Measurements from ENCODE around the gene LCN15. TPM values are rescaled to one million over a fixed set of nuclear protein-coding genes. Genes with fewer than 3 reads are reported as not detected.

The LCN15 gene
- total RNA-seq, 6 experiments from 2014 or later = not detected

DNA sequence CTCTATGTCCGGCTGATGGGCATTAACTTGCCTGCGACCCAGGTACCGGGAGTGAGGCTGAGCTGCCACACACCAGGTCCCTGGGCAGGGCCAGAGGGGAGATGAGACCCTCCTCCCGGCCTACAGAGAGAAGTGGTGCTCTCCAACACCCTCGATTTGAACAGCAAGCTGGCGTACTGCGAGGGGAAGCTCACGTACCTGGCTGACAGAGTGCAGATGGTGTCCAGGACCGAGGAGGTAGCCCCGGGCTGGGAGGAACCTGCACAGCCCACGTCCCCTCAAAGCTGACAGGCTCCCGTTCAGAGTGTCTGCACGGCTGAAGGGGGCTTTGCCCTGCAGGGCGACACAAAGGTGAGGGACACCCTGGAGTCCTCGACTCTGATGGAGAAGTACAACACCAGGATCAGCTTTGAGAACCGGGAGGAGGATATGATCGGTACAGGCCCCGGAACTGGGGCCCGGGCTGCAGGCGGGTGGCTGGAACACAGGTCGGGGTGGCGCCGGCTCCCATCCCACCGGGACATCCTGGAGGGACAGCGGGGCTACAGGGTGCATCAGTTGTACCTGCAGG lies 42.4 kb upstream of the LCN15 start:
- H3K27ac ChIP-seq = peak overlapping the region in 1 of 3 donors; percentile 83
- H3K36me3 ChIP-seq = peaks cover 0 to 3% (median 0%) of the 10 kb centered on the region in 4 donors
- DNase-seq = peak in 2 of 3 donors; percentile 44 to 51
- WGBS (ENCODE audit: insufficient coverage, low coverage, low lambda C conversion rate, missing lambda C conversion rate) = 67% methylated on average over 4 of the region's 25 CpGs
- ATAC-seq = peak in 1 of 4 donors; percentile 4
- peak overlapping the region; percentile 74 to 92 (median 86) for H3K4me3 ChIP-seq
- TF ChIP-seq, protein P1, sequence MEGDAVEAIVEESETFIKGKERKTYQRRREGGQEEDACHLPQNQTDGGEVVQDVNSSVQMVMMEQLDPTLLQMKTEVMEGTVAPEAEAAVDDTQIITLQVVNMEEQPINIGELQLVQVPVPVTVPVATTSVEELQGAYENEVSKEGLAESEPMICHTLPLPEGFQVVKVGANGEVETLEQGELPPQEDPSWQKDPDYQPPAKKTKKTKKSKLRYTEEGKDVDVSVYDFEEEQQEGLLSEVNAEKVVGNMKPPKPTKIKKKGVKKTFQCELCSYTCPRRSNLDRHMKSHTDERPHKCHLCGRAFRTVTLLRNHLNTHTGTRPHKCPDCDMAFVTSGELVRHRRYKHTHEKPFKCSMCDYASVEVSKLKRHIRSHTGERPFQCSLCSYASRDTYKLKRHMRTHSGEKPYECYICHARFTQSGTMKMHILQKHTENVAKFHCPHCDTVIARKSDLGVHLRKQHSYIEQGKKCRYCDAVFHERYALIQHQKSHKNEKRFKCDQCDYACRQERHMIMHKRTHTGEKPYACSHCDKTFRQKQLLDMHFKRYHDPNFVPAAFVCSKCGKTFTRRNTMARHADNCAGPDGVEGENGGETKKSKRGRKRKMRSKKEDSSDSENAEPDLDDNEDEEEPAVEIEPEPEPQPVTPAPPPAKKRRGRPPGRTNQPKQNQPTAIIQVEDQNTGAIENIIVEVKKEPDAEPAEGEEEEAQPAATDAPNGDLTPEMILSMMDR (IDR thresholded peaks at IDR 0.05) = no peak
- no peak for TF ChIP-seq POLR2A (IDR thresholded peaks at IDR 0.05)
- H3K4me1 ChIP-seq = peaks cover 0 to 14% (median 0%) of the 10 kb centered on the region in 4 donors
- intact Hi-C loops (cut with DNase I) = no loop called here
- H3K9me3 ChIP-seq = no peaks in the 10 kb centered on the region
- H3K27me3 ChIP-seq = no peaks in the 10 kb centered on the region

GRCh38 chr9:136806067-136806466 lies 41.7 kb upstream of the LCN15 start:
- 100% methylated on average over 1 of the region's 10 CpGs for WGBS (ENCODE audit: insufficient coverage, low coverage, low lambda C conversion rate, missing lambda C conversion rate)
- Histone ChIP-seq H3K4me1 (peaks cover 0 to 15% (median 0%) of the 10 kb centered on the region in 4 donors), H3K36me3 (peaks cover 0 to 2% (median 0%) of the 10 kb centered on the region in 4 donors), H3K9me3 (no peaks in the 10 kb centered on the region), H3K27me3 (no peaks in the 10 kb centered on the region), H3K27ac (no peak overlapping the region), H3K4me3 (no peak overlapping the region)
- intact Hi-C loops (cut with DNase I) = no loop called here
- ATAC-seq = no peak
- peak in 2 of 3 donors; percentile 42 to 45 for DNase-seq
- TF ChIP-seq, protein P1 (IDR thresholded peaks at IDR 0.05) = no peak
- TF ChIP-seq POLR2A (IDR thresholded peaks at IDR 0.05) = no peak

- ATAC-seq (no peak), DNase-seq (peak in 2 of 3 donors; percentile 30 to 43)
- WGBS (ENCODE audit: insufficient coverage, low coverage, low lambda C conversion rate, missing lambda C conversion rate) = 74% methylated on average over 2 of the region's 12 CpGs
- Histone ChIP-seq H3K9me3 (no peaks in the 10 kb centered on the region), H3K4me3 (no peak overlapping the region), H3K27ac (no peak overlapping the region), H3K27me3 (no peaks in the 10 kb centered on the region), H3K36me3 (no peaks in the 10 kb centered on the region), H3K4me1 (peaks cover 0 to 22% (median 4%) of the 10 kb centered on the region in 4 donors)
- intact Hi-C loops (cut with DNase I) = no loop called here
- TF ChIP-seq, protein P1 (IDR thresholded peaks at IDR 0.05) = no peak
- no peak for TF ChIP-seq POLR2A (IDR thresholded peaks at IDR 0.05)
These were observed 41.0 kb upstream of the LCN15 start for GRCh38 chr9:136805207-136805740.

- DNase-seq (peak in 1 of 3 donors; percentile 52), ATAC-seq (no peak)
- no peak overlapping the region for H3K27ac ChIP-seq
- no peaks in the 10 kb centered on the region for H3K27me3 ChIP-seq
- peaks cover 0 to 26% (median 6%) of the 10 kb centered on the region in 4 donors for H3K4me1 ChIP-seq
- no peaks in the 10 kb centered on the region for H3K36me3 ChIP-seq
- 100% methylated on average over 1 of the region's 20 CpGs for WGBS (ENCODE audit: insufficient coverage, low coverage, low lambda C conversion rate, missing lambda C conversion rate)
- no peak overlapping the region for H3K4me3 ChIP-seq
- intact Hi-C loops (cut with DNase I) = no loop called here
- TF ChIP-seq, protein P1 (IDR thresholded peaks at IDR 0.05) = no peak
- TF ChIP-seq POLR2A (IDR thresholded peaks at IDR 0.05) = no peak
- no peaks in the 10 kb centered on the region for H3K9me3 ChIP-seq
These were observed 40.3 kb upstream of the LCN15 start for GRCh38 chr9:136804509-136805206.
